ENCODE data around the gene BLMH. TPM values are rescaled to one million over a fixed set of nuclear protein-coding genes. Genes with fewer than 3 reads are reported as not detected.
A peak's percentile ranks its signal among the peaks of the same experiment; 100 is the strongest.

The BLMH gene
- total and polyA plus RNA-seq, 4 donors, result 10.5 to 50.9 (median 21.6) TPM

DNA sequence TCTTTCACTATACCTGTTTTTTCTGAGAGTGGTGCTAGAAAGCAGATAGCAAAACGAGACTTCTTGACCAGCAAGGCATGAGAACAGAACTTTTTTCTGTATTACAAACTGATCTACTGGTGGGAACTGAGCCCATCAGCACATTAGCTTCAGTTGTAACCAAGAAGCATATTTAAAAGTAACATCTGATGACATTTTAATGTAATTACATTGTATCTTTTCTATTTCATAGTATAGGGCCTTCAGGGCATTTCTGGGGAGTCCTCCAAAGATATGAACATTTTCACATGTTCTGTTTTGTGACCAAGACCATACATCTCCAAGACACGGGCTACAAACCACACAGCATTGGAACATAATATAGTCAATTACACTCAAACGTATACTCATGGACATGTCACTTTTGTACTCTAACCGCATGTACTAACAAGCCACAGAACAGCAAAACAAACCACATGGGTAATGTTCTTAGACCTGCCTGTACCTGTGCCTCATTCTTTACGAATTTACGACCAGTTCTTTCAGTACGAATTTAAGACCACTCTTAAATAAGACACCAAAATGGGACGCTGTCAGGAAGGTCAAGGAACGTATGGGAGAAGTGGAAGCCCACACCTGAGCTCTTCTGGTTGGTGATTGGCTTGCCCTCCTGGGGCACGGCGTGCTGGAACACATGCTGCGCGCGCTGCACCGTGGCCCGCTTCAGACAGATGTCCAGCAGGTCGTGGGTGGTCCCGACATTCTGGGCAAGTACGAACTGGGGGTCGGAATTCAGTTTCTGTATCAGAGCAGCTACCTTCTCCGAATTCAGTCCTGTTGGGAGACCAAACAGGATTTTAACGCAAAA lies 825 bp downstream of the BLMH start:
- peak overlapping the region in 1 of 2 donors; percentile 37 for H3K27ac ChIP-seq (ENCODE audit: low read depth in 1 of 2, low read length in 1 of 2)
- WGBS, 2 donors, result 4 to 5% methylated on average over 22 of the region's 22 CpGs

DNA sequence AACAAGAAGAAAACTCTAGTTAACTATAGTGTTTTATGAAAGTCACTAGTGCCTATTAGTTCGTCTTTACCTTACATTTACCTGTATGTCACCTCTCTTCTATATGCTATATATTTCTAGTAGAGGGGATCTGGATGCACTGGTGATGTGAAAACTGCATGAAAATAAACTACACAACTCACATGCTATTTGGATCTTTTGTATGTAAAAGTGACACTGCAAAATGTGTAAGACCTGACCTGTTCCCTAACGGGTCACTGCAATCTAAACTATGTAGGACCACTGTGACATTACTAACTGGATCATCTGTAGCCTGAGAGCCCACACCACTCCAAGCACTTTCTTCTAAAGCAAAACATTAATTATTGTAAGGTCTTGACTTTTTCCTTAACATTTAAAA lies 1.7 kb downstream of the BLMH start:
- DNase-seq (no peak), ATAC-seq (ENCODE audit: insufficient read depth, low FRiP score) (no peak)
- TF ChIP-seq, protein P1, sequence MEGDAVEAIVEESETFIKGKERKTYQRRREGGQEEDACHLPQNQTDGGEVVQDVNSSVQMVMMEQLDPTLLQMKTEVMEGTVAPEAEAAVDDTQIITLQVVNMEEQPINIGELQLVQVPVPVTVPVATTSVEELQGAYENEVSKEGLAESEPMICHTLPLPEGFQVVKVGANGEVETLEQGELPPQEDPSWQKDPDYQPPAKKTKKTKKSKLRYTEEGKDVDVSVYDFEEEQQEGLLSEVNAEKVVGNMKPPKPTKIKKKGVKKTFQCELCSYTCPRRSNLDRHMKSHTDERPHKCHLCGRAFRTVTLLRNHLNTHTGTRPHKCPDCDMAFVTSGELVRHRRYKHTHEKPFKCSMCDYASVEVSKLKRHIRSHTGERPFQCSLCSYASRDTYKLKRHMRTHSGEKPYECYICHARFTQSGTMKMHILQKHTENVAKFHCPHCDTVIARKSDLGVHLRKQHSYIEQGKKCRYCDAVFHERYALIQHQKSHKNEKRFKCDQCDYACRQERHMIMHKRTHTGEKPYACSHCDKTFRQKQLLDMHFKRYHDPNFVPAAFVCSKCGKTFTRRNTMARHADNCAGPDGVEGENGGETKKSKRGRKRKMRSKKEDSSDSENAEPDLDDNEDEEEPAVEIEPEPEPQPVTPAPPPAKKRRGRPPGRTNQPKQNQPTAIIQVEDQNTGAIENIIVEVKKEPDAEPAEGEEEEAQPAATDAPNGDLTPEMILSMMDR (IDR thresholded peaks at IDR 0.05; ENCODE audit: control extremely low read depth, extremely low read depth), result no peak
- Histone ChIP-seq H3K27ac (ENCODE audit: low read depth in 1 of 2, low read length in 1 of 2) (no peak overlapping the region), H3K9ac (ENCODE audit: insufficient read depth in 1 of 2, low read length in 2 of 2) (no peak overlapping the region), H3K27me3 (ENCODE audit: control insufficient read depth in 3 of 3, insufficient read depth in 3 of 3, low read length in 2 of 3) (no peaks in the 10 kb centered on the region), H3K9me3 (ENCODE audit: control insufficient read depth in 4 of 4, insufficient read depth in 3 of 4, low read length in 3 of 4) (no peaks in the 10 kb centered on the region), H3K36me3 (ENCODE audit: control insufficient read depth in 4 of 4, insufficient read depth in 4 of 4, low read length in 4 of 4) (peaks cover 12 to 28% (median 17%) of the 10 kb centered on the region in 4 donors), H3K4me1 (ENCODE audit: control insufficient read depth in 5 of 5, insufficient read depth in 5 of 5, low read length in 5 of 5) (peaks cover 0 to 13% (median 10%) of the 10 kb centered on the region in 5 donors), H3K4me3 (no peak overlapping the region)
- 90 to 92% methylated on average over 2 of the region's 2 CpGs for WGBS, 2 donors

More for the DNA sequence above, 825 bp downstream of the BLMH start:
- DNase-seq (peak; percentile 46 to 57 (median 54)), ATAC-seq (ENCODE audit: insufficient read depth, low FRiP score) (no peak)
- Histone ChIP-seq H3K36me3 (ENCODE audit: control insufficient read depth in 4 of 4, insufficient read depth in 4 of 4, low read length in 4 of 4) (peaks cover 8 to 21% (median 13%) of the 10 kb centered on the region in 4 donors), H3K9ac (ENCODE audit: insufficient read depth in 1 of 2, low read length in 2 of 2) (peak overlapping the region; percentile 76 to 81), H3K4me3 (peak overlapping the region; percentile 75), H3K9me3 (ENCODE audit: control insufficient read depth in 4 of 4, insufficient read depth in 3 of 4, low read length in 3 of 4) (no peaks in the 10 kb centered on the region), H3K27me3 (ENCODE audit: control insufficient read depth in 3 of 3, insufficient read depth in 3 of 3, low read length in 2 of 3) (no peaks in the 10 kb centered on the region), H3K4me1 (ENCODE audit: control insufficient read depth in 5 of 5, insufficient read depth in 5 of 5, low read length in 5 of 5) (peaks cover 0 to 13% (median 10%) of the 10 kb centered on the region in 5 donors)
- TF ChIP-seq, protein P1 (IDR thresholded peaks at IDR 0.05; ENCODE audit: control extremely low read depth, extremely low read depth), result no peak

- TF ChIP-seq, protein P1 (IDR thresholded peaks at IDR 0.05; ENCODE audit: control extremely low read depth, extremely low read depth), result no peak
- DNase-seq, result no peak
- no peaks in the 10 kb centered on the region for H3K27me3 ChIP-seq (ENCODE audit: control insufficient read depth in 3 of 3, insufficient read depth in 3 of 3, low read length in 2 of 3)
- H3K36me3 ChIP-seq (ENCODE audit: control insufficient read depth in 4 of 4, insufficient read depth in 4 of 4, low read length in 4 of 4), result peaks cover 9 to 23% (median 12%) of the 10 kb centered on the region in 4 donors
- no peak overlapping the region for H3K9ac ChIP-seq (ENCODE audit: insufficient read depth in 1 of 2, low read length in 2 of 2)
- no peak overlapping the region for H3K4me3 ChIP-seq
- no peaks in the 10 kb centered on the region for H3K9me3 ChIP-seq (ENCODE audit: control insufficient read depth in 4 of 4, insufficient read depth in 3 of 4, low read length in 3 of 4)
- no peak for ATAC-seq (ENCODE audit: insufficient read depth, low FRiP score)
- no peak overlapping the region for H3K27ac ChIP-seq (ENCODE audit: low read depth in 1 of 2, low read length in 1 of 2)
- H3K4me1 ChIP-seq (ENCODE audit: control insufficient read depth in 5 of 5, insufficient read depth in 5 of 5, low read length in 5 of 5), result peaks cover 0 to 2% (median 0%) of the 10 kb centered on the region in 5 donors
These were observed 12.6 kb downstream of the BLMH start for GRCh38 chr17:30279156-30279555.
